GM23248 (cell line): ENCODE measurements around the gene CEACAM5. TPM values are rescaled to one million over a fixed set of nuclear protein-coding genes. Genes with fewer than 3 reads are reported as not detected.

Experiments used
- DNase-seq: peaks from one replicate; pipeline ENCODE4 v3.0.0-alpha.2; 2015
- H2AFZ ChIP-seq: fragments of 200-600 bp; sonication (generic); 2 replicates; pipeline ENCODE4 v1.6.1; 2016; ENCODE audit warnings: antibody characterized with exemption
- H3F3A ChIP-seq: fragments of 200-600 bp; sonication (generic); 2 replicates; pipeline ENCODE4 v1.6.1; 2016; ENCODE audit warnings: mild to moderate bottlenecking, antibody characterized with exemption, mixed run types; ENCODE audit not compliant: insufficient read depth
- H3K27ac ChIP-seq: fragments of 200-600 bp; sonication (generic); 2 replicates; pipeline ENCODE4 v1.5.1; 2016; ENCODE audit warnings: mild to moderate bottlenecking
- H3K27me3 ChIP-seq: fragments of 200-600 bp; sonication (generic); replicated peaks from 2 replicates; pipeline ENCODE4 v1.6.1; 2016; ENCODE audit warnings: mild to moderate bottlenecking; ENCODE audit not compliant: insufficient read depth
- H3K36me3 ChIP-seq: fragments of 200-600 bp; sonication (generic); 2 replicates; pipeline ENCODE4 v1.6.1; 2016; ENCODE audit warnings: low read depth, mild to moderate bottlenecking
- H3K4me1 ChIP-seq: fragments of 200-600 bp; sonication (generic); 2 replicates; pipeline ENCODE4 v1.6.1; 2016; ENCODE audit warnings: mild to moderate bottlenecking; ENCODE audit not compliant: insufficient read depth
- H3K4me2 ChIP-seq: fragments of 200-600 bp; sonication (generic); one replicate; pipeline ENCODE4 v1.6.1; 2016; ENCODE audit warnings: mild to moderate bottlenecking; ENCODE audit not compliant: unreplicated experiment
- H3K4me3 ChIP-seq: fragments of 200-600 bp; sonication (generic); 2 replicates; pipeline ENCODE4 v1.5.1; 2016; ENCODE audit warnings: mild to moderate bottlenecking
- H3K79me2 ChIP-seq: fragments of 200-600 bp; sonication (generic); 2 replicates; pipeline ENCODE4 v1.6.1; 2016; ENCODE audit warnings: mild to moderate bottlenecking; ENCODE audit not compliant: insufficient read depth
- H3K9ac ChIP-seq: fragments of 200-600 bp; sonication (generic); 2 replicates; pipeline ENCODE4 v1.6.1; 2016; ENCODE audit warnings: mild to moderate bottlenecking
- H3K9me2 ChIP-seq: fragments of 200-600 bp; sonication (generic); 2 replicates; pipeline ENCODE4 v1.6.1; 2016; ENCODE audit warnings: mixed run types, mild to moderate bottlenecking, moderate library complexity; ENCODE audit not compliant: insufficient read depth
- H3K9me3 ChIP-seq: fragments of 200-600 bp; sonication (generic); one replicate; pipeline ENCODE4 v1.6.1; 2017; ENCODE audit warnings: low read depth
- H4K20me1 ChIP-seq: fragments of 200-600 bp; sonication (generic); 2 replicates; pipeline ENCODE4 v1.6.0; 2016; ENCODE audit not compliant: insufficient read depth
- EZH2 ChIP-seq: fragments of 200-600 bp; sonication (generic); IDR thresholded peaks from 2 replicates; pipeline ENCODE4 v1.6.1; 2018; ENCODE audit warnings: antibody characterized with exemption, mild to moderate bottlenecking; ENCODE audit not compliant: insufficient read depth, poor library complexity, severe bottlenecking
- EZH2phosphoT487 ChIP-seq: fragments of 200-600 bp; sonication (generic); IDR thresholded peaks from 2 replicates; pipeline ENCODE4 v1.6.1; 2018; ENCODE audit warnings: antibody characterized with exemption, moderate library complexity, mild to moderate bottlenecking, low read depth; ENCODE audit not compliant: insufficient read depth
- WGBS, 2 experiments: methylation state at CpG; one replicate each; pipeline ENCODE4 v1.1.6; 2015 to 2017; ENCODE audit warnings: low lambda C conversion rate in 2 of 2, low coverage in 1 of 2; ENCODE audit errors: missing lambda C conversion rate in 2 of 2; 5-methylcytosine and 5-hydroxymethylcytosine counted together
- in situ Hi-C: fragments of 300-500 bp; cut with MboI; formaldehyde crosslinking; loops from 2 replicates; pipeline ENCODE4 v1.15.0; 2020
- polyA plus RNA-seq: library from polyadenylated mRNA; unstranded; fragments of >200 nt; fragmentation: Nextera tagmentation; extraction: Ambion mirVana; gene quantifications from 2 replicates; pipeline ENCODE4 v1.2.1, GENCODE V29; 2016
- total RNA-seq: library from RNA; depleted of rRNA; stranded (reverse); fragments of >200 nt; shearing (Covaris generic); gene quantifications from 2 replicates; pipeline ENCODE4 v1.2.3, GENCODE V29; 2014

The CEACAM5 gene
- total and polyA plus RNA-seq, 2 experiments from 2014 or later, result not detected

DNA sequence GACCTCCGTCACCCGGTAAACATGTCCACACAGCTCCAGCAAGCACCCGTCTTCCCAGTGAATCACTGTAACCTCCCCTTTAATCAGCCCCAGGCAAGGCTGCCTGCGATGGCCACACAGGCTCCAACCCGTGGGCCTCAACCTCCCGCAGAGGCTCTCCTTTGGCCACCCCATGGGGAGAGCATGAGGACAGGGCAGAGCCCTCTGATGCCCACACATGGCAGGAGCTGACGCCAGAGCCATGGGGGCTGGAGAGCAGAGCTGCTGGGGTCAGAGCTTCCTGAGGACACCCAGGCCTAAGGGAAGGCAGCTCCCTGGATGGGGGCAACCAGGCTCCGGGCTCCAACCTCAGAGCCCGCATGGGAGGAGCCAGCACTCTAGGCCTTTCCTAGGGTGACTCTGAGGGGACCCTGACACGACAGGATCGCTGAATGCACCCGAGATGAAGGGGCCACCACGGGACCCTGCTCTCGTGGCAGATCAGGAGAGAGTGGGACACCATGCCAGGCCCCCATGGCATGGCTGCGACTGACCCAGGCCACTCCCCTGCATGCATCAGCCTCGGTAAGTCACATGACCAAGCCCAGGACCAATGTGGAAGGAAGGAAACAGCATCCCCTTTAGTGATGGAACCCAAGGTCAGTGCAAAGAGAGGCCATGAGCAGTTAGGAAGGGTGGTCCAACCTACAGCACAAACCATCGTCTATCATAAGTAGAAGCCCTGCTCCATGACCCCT lies 9.0 kb upstream of the CEACAM5 start:
- Histone ChIP-seq H3K27me3 (no peaks in the 10 kb centered on the region; the same call in 1 of the 2 replicates), H3K9me3 (no peaks in the 10 kb centered on the region), H3K4me2 (no peak overlapping the region), H4K20me1 (no peaks in the 10 kb centered on the region), H3K36me3 (no peaks in the 10 kb centered on the region), H3K27ac (no peak overlapping the region), H3K4me3 (no peak overlapping the region), H3K9ac (no peak overlapping the region), H3K4me1 (no peaks in the 10 kb centered on the region), H3K79me2 (no peaks in the 10 kb centered on the region), H3K9me2 (no peaks in the 10 kb centered on the region), H3F3A (no peaks in the 10 kb centered on the region), H2AFZ (no peak overlapping the region)
- no peak for TF ChIP-seq EZH2
- no peak for TF ChIP-seq EZH2phosphoT487
- no peak for DNase-seq
- in situ Hi-C loops, result no loop called here
- 22 to 35% methylated on average over 17 of the region's 17 CpGs for WGBS, 2 experiments

GRCh38 chr19:41699968-41700323 lies 8.5 kb upstream of the CEACAM5 start:
- H2AFZ ChIP-seq, result no peak overlapping the region
- H3K36me3 ChIP-seq, result no peaks in the 10 kb centered on the region
- no peak for DNase-seq
- no peaks in the 10 kb centered on the region for H3F3A ChIP-seq
- in situ Hi-C loops, result no loop called here
- no peak for TF ChIP-seq EZH2
- TF ChIP-seq EZH2phosphoT487, result no peak
- H3K4me1 ChIP-seq, result no peaks in the 10 kb centered on the region
- H3K4me2 ChIP-seq, result no peak overlapping the region
- no peak overlapping the region for H3K27ac ChIP-seq
- H3K9me3 ChIP-seq, result no peaks in the 10 kb centered on the region
- 0 to 7% methylated on average over 2 of the region's 2 CpGs for WGBS, 2 experiments
- no peaks in the 10 kb centered on the region for H3K9me2 ChIP-seq
- H3K27me3 ChIP-seq, result no peaks in the 10 kb centered on the region; the same call in 1 of the 2 replicates
- no peak overlapping the region for H3K9ac ChIP-seq
- H3K4me3 ChIP-seq, result no peak overlapping the region
- H3K79me2 ChIP-seq, result no peaks in the 10 kb centered on the region
- H4K20me1 ChIP-seq, result no peaks in the 10 kb centered on the region

DNA sequence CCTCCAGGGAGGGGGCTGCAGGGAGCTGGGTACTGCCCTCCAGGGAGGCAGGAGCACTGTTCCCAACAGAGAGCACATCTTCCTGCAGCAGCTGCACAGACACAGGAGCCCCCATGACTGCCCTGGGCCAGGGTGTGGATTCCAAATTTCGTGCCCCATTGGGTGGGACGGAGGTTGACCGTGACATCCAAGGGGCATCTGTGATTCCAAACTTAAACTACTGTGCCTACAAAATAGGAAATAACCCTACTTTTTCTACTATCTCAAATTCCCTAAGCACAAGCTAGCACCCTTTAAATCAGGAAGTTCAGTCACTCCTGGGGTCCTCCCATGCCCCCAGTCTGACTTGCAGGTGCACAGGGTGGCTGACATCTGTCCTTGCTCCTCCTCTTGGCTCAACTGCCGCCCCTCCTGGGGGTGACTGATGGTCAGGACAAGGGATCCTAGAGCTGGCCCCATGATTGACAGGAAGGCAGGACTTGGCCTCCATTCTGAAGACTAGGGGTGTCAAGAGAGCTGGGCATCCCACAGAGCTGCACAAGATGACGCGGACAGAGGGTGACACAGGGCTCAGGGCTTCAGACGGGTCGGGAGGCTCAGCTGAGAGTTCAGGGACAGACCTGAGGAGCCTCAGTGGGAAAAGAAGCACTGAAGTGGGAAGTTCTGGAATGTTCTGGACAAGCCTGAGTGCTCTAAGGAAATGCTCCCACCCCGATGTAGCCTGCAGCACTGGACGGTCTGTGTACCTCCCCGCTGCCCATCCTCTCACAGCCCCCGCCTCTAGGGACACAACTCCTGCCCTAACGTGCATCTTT lies 7.8 kb upstream of the CEACAM5 start:
- Histone ChIP-seq H3K4me2 (no peak overlapping the region), H3K4me1 (no peaks in the 10 kb centered on the region), H3K27me3 (no peaks in the 10 kb centered on the region; the same call in 1 of the 2 replicates), H3K27ac (no peak overlapping the region), H3K9ac (no peak overlapping the region), H3K4me3 (no peak overlapping the region), H3K9me2 (no peaks in the 10 kb centered on the region), H2AFZ (no peak overlapping the region), H4K20me1 (no peaks in the 10 kb centered on the region), H3K79me2 (no peaks in the 10 kb centered on the region), H3K36me3 (no peaks in the 10 kb centered on the region), H3F3A (no peaks in the 10 kb centered on the region), H3K9me3 (no peaks in the 10 kb centered on the region)
- DNase-seq, result no peak
- WGBS, 2 experiments, result 40 to 43% methylated on average over 13 of the region's 13 CpGs
- TF ChIP-seq EZH2, result no peak
- TF ChIP-seq EZH2phosphoT487, result no peak
- in situ Hi-C loops, result no loop called here

- Histone ChIP-seq H3K36me3 (no peaks in the 10 kb centered on the region), H2AFZ (no peak overlapping the region)
- in situ Hi-C loops, result no loop called here
Observed at GRCh38 chr19:41701401-41702075, 6.9 kb upstream of the CEACAM5 start.

More at GRCh38 chr19:41701401-41702075, 6.9 kb upstream of the CEACAM5 start:
- peak; percentile 5 for DNase-seq
- Histone ChIP-seq H3K4me2 (no peak overlapping the region), H3K9me3 (no peaks in the 10 kb centered on the region), H3K4me3 (no peak overlapping the region), H3K9me2 (no peaks in the 10 kb centered on the region), H3K79me2 (no peaks in the 10 kb centered on the region), H3F3A (no peaks in the 10 kb centered on the region), H3K4me1 (no peaks in the 10 kb centered on the region), H3K9ac (no peak overlapping the region), H3K27ac (no peak overlapping the region), H4K20me1 (no peaks in the 10 kb centered on the region), H3K27me3 (no peaks in the 10 kb centered on the region; the same call in 1 of the 2 replicates)
- TF ChIP-seq EZH2 (no peak), EZH2phosphoT487 (no peak)
- 16 to 26% methylated on average over 9 to 10 of the region's 10 CpGs for WGBS, 2 experiments
